DND-41 (cell line): Measurements from ENCODE around the gene SLC39A9.
A peak's percentile ranks its signal among the peaks of the same experiment; 100 is the strongest.
"Not testable (repeated sequence)": the region's sequence is repeated elsewhere in the genome, so short reads cannot be mapped to it uniquely, and the experiment has no call there.

Source experiments
- ATAC-seq: fragments of 200-7000 bp; cut with Tn5 transposase; 3 replicates; pipeline ENCODE4 v1.9.1; 2021; ENCODE audit warnings: low read depth; ENCODE audit not compliant: insufficient read depth
- DNase-seq: peaks from one replicate; pipeline ENCODE4 v3.0.0-alpha.2; 2020
- H2AFZ ChIP-seq: 2 replicates; pipeline ENCODE4 v1.6.0; 2012; ENCODE audit warnings: low read depth, low read length
- H3K27ac ChIP-seq: 2 replicates; pipeline ENCODE4 v1.5.1; 2012; ENCODE audit warnings: low read length, inconsistent platforms
- H3K27me3 ChIP-seq: fragments of 200-600 bp; sonication (generic); 2 replicates; pipeline ENCODE4 v1.6.0; 2012; ENCODE audit warnings: low read length, mild to moderate bottlenecking, inconsistent platforms; ENCODE audit not compliant: insufficient read depth, poor library complexity
- H3K36me3 ChIP-seq: 2 replicates; pipeline ENCODE4 v1.5.1; 2012; ENCODE audit warnings: low read length, inconsistent platforms; ENCODE audit not compliant: insufficient read depth
- H3K4me1 ChIP-seq: 2 replicates; pipeline ENCODE4 v1.5.1; 2012; ENCODE audit warnings: mild to moderate bottlenecking, low read length; ENCODE audit not compliant: insufficient read depth
- H3K4me2 ChIP-seq: 2 replicates; pipeline ENCODE4 v1.6.0; 2012; ENCODE audit warnings: mild to moderate bottlenecking, moderate library complexity, low read length, inconsistent platforms; ENCODE audit not compliant: insufficient read depth
- H3K4me3 ChIP-seq, 2 experiments: fragments of 200-600 bp in 1 of 2; shearing (Covaris generic) in 1 of 2; 2 replicates each; pipeline ENCODE4 v1.5.1; 2012 to 2016; ENCODE audit warnings: inconsistent platforms in 2 of 2, low read length in 2 of 2, mild to moderate bottlenecking in 2 of 2, low read depth in 1 of 2, moderate library complexity in 1 of 2
- H3K79me2 ChIP-seq: 2 replicates; pipeline ENCODE4 v1.6.0; 2012; ENCODE audit warnings: low read length, inconsistent platforms; ENCODE audit not compliant: insufficient read depth
- H3K9ac ChIP-seq: 2 replicates; pipeline ENCODE4 v1.6.0; 2012; ENCODE audit warnings: low read depth, mild to moderate bottlenecking, inconsistent platforms, low read length, moderate library complexity
- H3K9me3 ChIP-seq: 2 replicates; pipeline ENCODE4 v1.5.1; 2012; ENCODE audit warnings: low read length, moderate library complexity, mild to moderate bottlenecking, inconsistent platforms; ENCODE audit not compliant: insufficient read depth, severe bottlenecking
- H4K20me1 ChIP-seq: 2 replicates; pipeline ENCODE4 v1.6.0; 2012; ENCODE audit warnings: low read length; ENCODE audit not compliant: insufficient read depth
- CTCF ChIP-seq: IDR thresholded peaks from 2 replicates; pipeline ENCODE4 v1.5.1; 2012; ENCODE audit warnings: borderline replicate concordance, low read length, moderate library complexity, mild to moderate bottlenecking; ENCODE audit not compliant: poor library complexity, severe bottlenecking; ENCODE audit errors: extremely low read depth
- EZH2 ChIP-seq: IDR thresholded peaks from 3 replicates; pipeline ENCODE4 v1.6.1; 2012; ENCODE audit warnings: borderline replicate concordance, low read depth, mild to moderate bottlenecking, moderate library complexity, low read length, inconsistent platforms; ENCODE audit not compliant: severe bottlenecking

SLC39A9 gene

GRCh38 chr14:69473260-69473659 is 74.8 kb downstream of the SLC39A9 start:
- no peak overlapping the region for H3K4me3 ChIP-seq
- no peak overlapping the region for H2AFZ ChIP-seq
- no peaks in the 10 kb centered on the region for H3K9me3 ChIP-seq
- no peak overlapping the region for H3K4me2 ChIP-seq
- H3K9ac ChIP-seq = no peak overlapping the region
- no peaks in the 10 kb centered on the region for H3K27me3 ChIP-seq
- no peaks in the 10 kb centered on the region for H3K36me3 ChIP-seq
- H3K79me2 ChIP-seq = no peaks in the 10 kb centered on the region
- DNase-seq (no peak), ATAC-seq (no peak)
- H3K4me1 ChIP-seq = no peaks in the 10 kb centered on the region
- H4K20me1 ChIP-seq = no peaks in the 10 kb centered on the region
- TF ChIP-seq CTCF (no peak), EZH2 (no peak)
- H3K27ac ChIP-seq = no peak overlapping the region

GRCh38 chr14:69473946-69474345 is 75.5 kb downstream of the SLC39A9 start:
- no peaks in the 10 kb centered on the region for H3K9me3 ChIP-seq
- no peak overlapping the region for H3K4me2 ChIP-seq
- H3K27ac ChIP-seq = no peak overlapping the region
- H3K9ac ChIP-seq = no peak overlapping the region
- ATAC-seq (no peak), DNase-seq (no peak)
- H3K79me2 ChIP-seq = no peaks in the 10 kb centered on the region
- H3K27me3 ChIP-seq = no peaks in the 10 kb centered on the region
- H3K4me3 ChIP-seq = no peak overlapping the region
- TF ChIP-seq CTCF (no peak), EZH2 (no peak)
- no peaks in the 10 kb centered on the region for H3K4me1 ChIP-seq
- no peaks in the 10 kb centered on the region for H4K20me1 ChIP-seq
- no peak overlapping the region for H2AFZ ChIP-seq
- H3K36me3 ChIP-seq = no peaks in the 10 kb centered on the region

GRCh38 chr14:69475194-69475818 is 76.8 kb downstream of the SLC39A9 start:
- DNase-seq (peak; percentile 10), ATAC-seq (peak; percentile 54)

GRCh38 chr14:69476824-69477450 is 78.4 kb downstream of the SLC39A9 start:
- not testable (repeated sequence) for ATAC-seq, DNase-seq, H3K9me3 ChIP-seq

More at GRCh38 chr14:69475194-69475818, 76.8 kb downstream of the SLC39A9 start:
- Histone ChIP-seq H3K27me3 (no peaks in the 10 kb centered on the region), H3K79me2 (no peaks in the 10 kb centered on the region), H3K4me2 (no peak overlapping the region), H4K20me1 (no peaks in the 10 kb centered on the region), H3K9ac (no peak overlapping the region), H3K4me1 (no peaks in the 10 kb centered on the region), H3K36me3 (no peaks in the 10 kb centered on the region), H3K27ac (no peak overlapping the region), H3K9me3 (no peaks in the 10 kb centered on the region), H2AFZ (no peak overlapping the region), H3K4me3 (no peak overlapping the region)
- no peak for TF ChIP-seq EZH2
- TF ChIP-seq CTCF = peak; percentile 54

GRCh38 chr14:69478055-69478454 is 79.6 kb downstream of the SLC39A9 start:
- H3K4me1 ChIP-seq, ATAC-seq, H3K9me3 ChIP-seq, H3K27me3 ChIP-seq, H3K27ac ChIP-seq, H3K4me2 ChIP-seq, H2AFZ ChIP-seq, H3K4me3 ChIP-seq, H4K20me1 ChIP-seq, H3K79me2 ChIP-seq, DNase-seq, H3K9ac ChIP-seq, H3K36me3 ChIP-seq: not testable (repeated sequence)

More at GRCh38 chr14:69476824-69477450, 78.4 kb downstream of the SLC39A9 start:
- H3K79me2 ChIP-seq, H3K4me1 ChIP-seq, H3K9ac ChIP-seq, H3K27ac ChIP-seq, H4K20me1 ChIP-seq, H3K4me3 ChIP-seq, H3K4me2 ChIP-seq, H3K27me3 ChIP-seq, H3K36me3 ChIP-seq, H2AFZ ChIP-seq: not testable (repeated sequence)
